Cardiac muscle cell (in vitro differentiated cells and primary cell): ENCODE data around the gene TOP2A. TPM values are rescaled to one million over a fixed set of nuclear protein-coding genes. Genes with fewer than 3 reads are reported as not detected.

Source experiments
- DNase-seq, 2 donors: peaks; one replicate each; pipeline versions ENCODE4 v3.0.0 to v3.0.0-alpha.2; 2010 to 2017; ENCODE audit warnings: low read depth in 1 of 2, low spot score in 1 of 2
- H3K27ac ChIP-seq: fragments of 200-600 bp; sonication (generic); 2 replicates; pipeline ENCODE4 v1.5.1; 2016
- H3K27me3 ChIP-seq: fragments of 200-600 bp; sonication (generic); 2 replicates; pipeline ENCODE4 v1.6.0; 2016; ENCODE audit warnings: control low read depth
- H3K36me3 ChIP-seq: fragments of 200-600 bp; sonication (generic); 2 replicates; pipeline ENCODE4 v1.5.1; 2016; ENCODE audit warnings: control low read depth
- H3K4me1 ChIP-seq: fragments of 200-600 bp; sonication (generic); 2 replicates; pipeline ENCODE4 v1.8.1; 2017; ENCODE audit warnings: low read depth, mild to moderate bottlenecking, mixed run types
- H3K4me3 ChIP-seq: fragments of 200-600 bp; sonication (generic); 2 replicates; pipeline ENCODE4 v1.5.1; 2016; ENCODE audit warnings: mild to moderate bottlenecking
- H3K9me3 ChIP-seq: fragments of 200-600 bp; sonication (generic); 2 replicates; pipeline ENCODE4 v1.5.1; 2017; ENCODE audit warnings: low read depth, mild to moderate bottlenecking, control low read depth
- CTCF ChIP-seq: IDR thresholded peaks from 2 replicates; pipeline ENCODE4 v1.5.1; 2012; ENCODE audit warnings: low read depth, mild to moderate bottlenecking, low read length
- polyA plus RNA-seq: library from polyadenylated mRNA; unstranded; fragments of >200 nt; fragmentation: Nextera tagmentation; extraction: Ambion mirVana; gene quantifications from 2 replicates; pipeline ENCODE4 v1.2.1, GENCODE V29; 2016
- total RNA-seq: library from RNA; depleted of rRNA; stranded (reverse); fragments of >200 nt; gene quantifications from 2 replicates; pipeline ENCODE4 v1.2.3, GENCODE V29; 2016

Gene TOP2A
- total and polyA plus RNA-seq, 2 experiments from 2014 or later = 21.7 to 127 TPM

- H3K4me3 ChIP-seq = no peak overlapping the region
- H3K4me1 ChIP-seq = peaks cover 33% of the 10 kb centered on the region
- no peaks in the 10 kb centered on the region for H3K27me3 ChIP-seq
- peak overlapping the region; percentile 43 for H3K27ac ChIP-seq
- no peaks in the 10 kb centered on the region for H3K9me3 ChIP-seq
- H3K36me3 ChIP-seq = peaks cover 12% of the 10 kb centered on the region
- no peak for TF ChIP-seq CTCF
- DNase-seq = no peak
Measured at GRCh38 chr17:40351359-40352236, 66.1 kb downstream of the TOP2A start.

- H3K4me1 ChIP-seq = peaks cover 41% of the 10 kb centered on the region
- TF ChIP-seq CTCF = no peak
Measured at GRCh38 chr17:40350689-40351358, 66.9 kb downstream of the TOP2A start.

GRCh38 chr17:40349895-40350688 lies 67.6 kb downstream of the TOP2A start:
- Histone ChIP-seq H3K27me3 (no peaks in the 10 kb centered on the region), H3K27ac (peak overlapping the region; percentile 43), H3K9me3 (no peaks in the 10 kb centered on the region), H3K4me1 (peaks cover 48% of the 10 kb centered on the region), H3K36me3 (peaks cover 10% of the 10 kb centered on the region), H3K4me3 (no peak overlapping the region)
- no peak for TF ChIP-seq CTCF
- peak; percentile 31 to 63 for DNase-seq

More at GRCh38 chr17:40350689-40351358, 66.9 kb downstream of the TOP2A start:
- H3K27ac ChIP-seq = peak overlapping the region; percentile 43
- H3K27me3 ChIP-seq = no peaks in the 10 kb centered on the region
- DNase-seq = no peak
- H3K4me3 ChIP-seq = no peak overlapping the region
- H3K36me3 ChIP-seq = peaks cover 10% of the 10 kb centered on the region
- no peaks in the 10 kb centered on the region for H3K9me3 ChIP-seq

GRCh38 chr17:40349477-40349894 lies 68.2 kb downstream of the TOP2A start:
- H3K27ac ChIP-seq = no peak overlapping the region
- no peaks in the 10 kb centered on the region for H3K9me3 ChIP-seq
- no peak overlapping the region for H3K4me3 ChIP-seq
- DNase-seq = no peak
- no peak for TF ChIP-seq CTCF
- no peaks in the 10 kb centered on the region for H3K27me3 ChIP-seq
- H3K4me1 ChIP-seq = peaks cover 52% of the 10 kb centered on the region
- H3K36me3 ChIP-seq = peaks cover 10% of the 10 kb centered on the region

GRCh38 chr17:40348562-40349476 lies 68.9 kb downstream of the TOP2A start:
- TF ChIP-seq CTCF = no peak
- Histone ChIP-seq H3K27me3 (no peaks in the 10 kb centered on the region), H3K27ac (no peak overlapping the region), H3K4me1 (peaks cover 59% of the 10 kb centered on the region), H3K36me3 (peaks cover 10% of the 10 kb centered on the region), H3K9me3 (no peaks in the 10 kb centered on the region), H3K4me3 (no peak overlapping the region)
- no peak for DNase-seq
